ENCODE results near the gene MAPKAPK2. TPM values are rescaled to one million over a fixed set of nuclear protein-coding genes. Genes with fewer than 3 reads are reported as not detected.

Gene MAPKAPK2
- total RNA-seq, 1 donor from 2014 or later, result 98.8 TPM

DNA sequence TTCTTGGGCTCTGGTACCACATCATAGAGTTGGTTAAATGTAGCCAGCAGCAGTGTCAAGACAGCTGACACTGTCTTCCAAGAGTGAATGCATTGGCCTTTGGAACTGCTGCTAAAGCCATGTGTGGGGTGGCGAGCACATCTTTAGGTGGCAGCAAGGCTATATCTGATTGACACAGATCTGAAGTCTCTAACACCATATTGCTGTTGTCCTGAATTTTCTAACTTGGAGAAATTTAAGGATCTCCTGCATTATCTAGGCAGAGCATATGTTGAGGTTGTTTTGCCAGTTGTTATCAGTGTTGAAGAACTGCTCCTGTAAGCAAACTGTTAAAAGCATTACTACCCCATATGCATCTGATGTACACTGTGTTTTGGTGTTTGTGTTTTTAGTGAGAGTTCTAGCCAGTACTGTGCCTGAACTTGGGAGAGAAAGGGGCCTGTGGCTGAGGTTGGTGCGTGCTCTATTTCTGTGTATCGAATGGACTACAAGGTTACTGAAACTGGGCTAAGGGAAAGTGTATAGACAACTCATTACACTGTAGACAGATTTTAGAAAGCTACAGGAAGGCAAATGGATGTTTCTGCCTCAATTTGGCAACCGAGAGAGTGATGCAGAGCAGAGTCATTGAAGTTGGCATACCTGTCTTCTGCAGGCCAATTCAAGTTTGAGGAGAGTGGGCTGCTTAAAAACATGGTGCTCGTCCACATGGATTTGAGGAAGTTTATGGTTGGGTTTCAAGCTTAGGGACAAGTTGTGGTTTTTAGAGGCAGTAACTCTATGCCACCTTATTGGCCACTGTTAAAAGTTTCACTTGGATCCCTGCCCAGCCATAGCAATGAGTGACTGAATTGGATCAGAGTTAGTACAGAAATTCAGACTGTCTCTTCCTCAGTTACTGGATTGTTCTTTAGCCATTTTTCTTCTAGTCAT is 32.5 kb upstream of the MAPKAPK2 start:
- no peak overlapping the region for H3K27ac Mint-ChIP-seq
- no peaks in the 10 kb centered on the region for H3K4me1 Mint-ChIP-seq (ENCODE audit: low read depth)
- no peaks in the 10 kb centered on the region for H3K9me3 Mint-ChIP-seq
- peaks cover 39% of the 10 kb centered on the region for H3K36me3 Mint-ChIP-seq (ENCODE audit: low read depth)
- H3K27me3 Mint-ChIP-seq (ENCODE audit: low read depth), result no peaks in the 10 kb centered on the region
- no peak for DNase-seq (ENCODE audit: low spot score)
- intact Hi-C loops (cut with micrococcal nuclease), result no loop called here
- H3K4me3 Mint-ChIP-seq (ENCODE audit: low read depth), result no peak overlapping the region

DNA sequence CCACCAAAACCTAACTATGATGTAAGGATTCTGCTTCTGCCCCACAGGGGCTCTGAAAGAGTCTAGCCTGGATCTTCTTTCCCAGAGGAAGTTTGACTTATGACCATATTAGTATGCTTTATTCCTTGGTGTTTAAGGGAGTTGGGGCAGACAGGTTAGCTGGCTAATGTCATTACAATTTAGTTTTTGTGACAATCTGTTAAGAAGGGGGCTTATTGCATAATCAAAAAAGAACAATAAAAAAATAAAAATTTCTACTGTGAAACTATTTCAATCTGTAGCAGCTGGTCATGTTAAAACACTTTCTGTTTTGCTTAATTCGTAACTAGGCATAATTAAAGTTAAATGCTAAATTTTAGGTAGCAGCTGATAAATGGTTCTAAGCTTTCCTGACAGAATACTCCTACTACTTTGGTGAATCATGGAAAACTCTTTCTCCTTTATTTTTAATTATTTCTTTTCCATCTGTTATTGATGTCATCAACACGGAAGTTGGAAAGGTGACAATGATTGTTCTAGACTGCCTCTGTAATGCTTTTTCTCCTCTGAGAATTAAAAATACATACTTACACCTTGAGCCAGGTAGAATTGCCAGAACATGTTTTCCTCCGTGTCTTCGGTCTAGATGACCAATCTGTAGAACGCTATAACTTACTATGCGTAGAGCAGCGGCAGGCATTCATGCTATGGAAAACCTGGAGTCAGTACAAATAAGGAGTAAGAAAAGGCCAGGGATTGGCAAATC is 30.8 kb upstream of the MAPKAPK2 start:
- Mint-ChIP-seq H3K27me3 (ENCODE audit: low read depth) (peaks cover 11% of the 10 kb centered on the region), H3K27ac (no peak overlapping the region), H3K36me3 (ENCODE audit: low read depth) (peaks cover 28% of the 10 kb centered on the region), H3K4me1 (ENCODE audit: low read depth) (peaks cover 10% of the 10 kb centered on the region), H3K4me3 (ENCODE audit: low read depth) (no peak overlapping the region), H3K9me3 (no peaks in the 10 kb centered on the region)
- DNase-seq (ENCODE audit: low spot score), result no peak
- intact Hi-C loops (cut with micrococcal nuclease), result no loop called here

DNA sequence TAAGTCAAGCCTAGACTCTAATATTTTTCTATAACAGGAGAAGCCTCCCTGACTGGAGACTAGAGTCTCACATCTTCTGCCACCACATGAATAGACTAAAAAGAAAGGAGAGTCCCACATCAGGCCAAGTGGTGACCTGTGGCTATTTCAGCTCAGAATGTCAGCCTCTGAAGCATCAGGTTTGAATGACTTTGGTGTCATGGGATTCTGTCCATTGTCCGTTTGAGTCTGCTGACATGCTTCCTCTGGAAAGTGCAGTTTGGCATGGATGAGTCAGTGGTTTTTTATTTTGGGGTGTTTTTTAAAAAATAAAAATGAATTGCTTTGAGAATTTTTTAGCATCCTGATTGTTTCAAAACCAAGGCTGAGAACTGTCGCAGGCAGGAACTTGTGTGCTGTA is 29.9 kb upstream of the MAPKAPK2 start:
- Mint-ChIP-seq H3K36me3 (ENCODE audit: low read depth) (peaks cover 20% of the 10 kb centered on the region), H3K27ac (no peak overlapping the region), H3K9me3 (no peaks in the 10 kb centered on the region), H3K4me3 (ENCODE audit: low read depth) (no peak overlapping the region), H3K27me3 (ENCODE audit: low read depth) (peaks cover 11% of the 10 kb centered on the region), H3K4me1 (ENCODE audit: low read depth) (peaks cover 10% of the 10 kb centered on the region)
- intact Hi-C loops (cut with micrococcal nuclease), result no loop called here
- DNase-seq (ENCODE audit: low spot score), result no peak

DNA sequence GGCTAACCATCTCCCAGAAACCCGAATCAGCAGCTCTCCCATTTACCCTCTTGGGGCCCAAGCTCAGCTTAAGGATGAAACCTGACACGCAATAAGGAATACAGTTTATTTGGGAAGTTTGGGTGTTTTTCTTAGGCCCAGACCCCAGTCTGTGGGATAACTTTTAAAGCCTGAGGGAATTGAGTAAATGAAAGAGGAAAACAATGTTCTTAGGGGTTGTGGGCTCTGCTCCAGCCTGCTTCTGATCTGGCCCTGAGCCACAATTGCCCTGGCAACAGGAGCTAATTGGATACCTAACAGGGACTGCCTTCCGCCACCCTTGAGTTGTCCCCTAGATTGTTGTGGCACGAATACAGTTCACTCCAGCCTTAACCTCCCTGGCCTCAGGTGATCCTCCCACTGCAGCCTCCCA is 29.2 kb upstream of the MAPKAPK2 start:
- intact Hi-C loops (cut with micrococcal nuclease), result no loop called here
- H3K4me3 Mint-ChIP-seq (ENCODE audit: low read depth), result no peak overlapping the region
- DNase-seq (ENCODE audit: low spot score), result no peak
- peaks cover 16% of the 10 kb centered on the region for H3K36me3 Mint-ChIP-seq (ENCODE audit: low read depth)
- peaks cover 11% of the 10 kb centered on the region for H3K27me3 Mint-ChIP-seq (ENCODE audit: low read depth)
- H3K27ac Mint-ChIP-seq, result no peak overlapping the region
- H3K9me3 Mint-ChIP-seq, result no peaks in the 10 kb centered on the region
- H3K4me1 Mint-ChIP-seq (ENCODE audit: low read depth), result peaks cover 10% of the 10 kb centered on the region

DNA sequence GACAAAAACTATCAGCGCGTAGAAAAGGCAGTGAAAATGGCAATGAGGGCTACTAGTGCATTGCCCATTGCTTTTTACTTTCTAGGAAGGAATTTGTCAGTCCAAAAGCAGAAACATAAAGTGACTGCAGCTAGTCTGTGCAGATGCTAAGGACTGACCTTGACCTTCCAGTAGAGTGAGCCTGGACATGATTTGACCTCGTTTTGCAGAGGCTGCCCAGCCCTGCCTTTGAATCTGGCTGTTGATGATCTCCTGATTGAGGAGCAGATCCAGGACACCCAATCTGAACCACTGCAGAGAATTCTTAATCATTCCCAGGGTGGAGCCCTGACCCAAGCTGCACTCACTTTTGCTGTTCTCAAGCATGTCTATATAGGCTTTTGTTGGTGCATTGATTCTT is 27.8 kb upstream of the MAPKAPK2 start:
- intact Hi-C loops (cut with micrococcal nuclease), result no loop called here
- no peak overlapping the region for H3K27ac Mint-ChIP-seq
- H3K4me3 Mint-ChIP-seq (ENCODE audit: low read depth), result no peak overlapping the region
- peaks cover 14% of the 10 kb centered on the region for H3K36me3 Mint-ChIP-seq (ENCODE audit: low read depth)
- DNase-seq (ENCODE audit: low spot score), result no peak
- H3K9me3 Mint-ChIP-seq, result no peaks in the 10 kb centered on the region
- peaks cover 11% of the 10 kb centered on the region for H3K27me3 Mint-ChIP-seq (ENCODE audit: low read depth)
- peaks cover 10% of the 10 kb centered on the region for H3K4me1 Mint-ChIP-seq (ENCODE audit: low read depth)

DNA sequence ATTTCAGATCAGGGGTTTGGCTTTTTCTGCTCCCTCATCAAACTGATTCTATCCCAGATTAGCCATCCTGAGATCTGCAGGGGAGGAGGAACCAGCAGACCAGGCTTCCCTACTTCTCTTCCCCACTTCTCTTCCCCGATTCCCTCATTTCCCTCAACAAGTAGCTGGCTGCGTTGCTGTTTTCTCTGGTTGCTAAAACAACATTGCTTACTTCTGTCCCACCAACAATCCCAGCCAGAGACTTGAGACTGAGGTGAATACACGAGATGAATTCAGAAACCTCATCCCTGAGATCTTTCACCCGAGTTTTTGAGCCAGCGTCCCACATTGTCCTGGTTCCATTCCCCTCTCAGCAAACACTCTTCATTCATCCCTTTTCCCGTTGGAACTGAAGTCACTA is 27.0 kb upstream of the MAPKAPK2 start:
- no peak overlapping the region for H3K4me3 Mint-ChIP-seq (ENCODE audit: low read depth)
- DNase-seq (ENCODE audit: low spot score), result no peak
- intact Hi-C loops (cut with micrococcal nuclease), result no loop called here
- H3K9me3 Mint-ChIP-seq, result no peaks in the 10 kb centered on the region
- H3K4me1 Mint-ChIP-seq (ENCODE audit: low read depth), result peaks cover 16% of the 10 kb centered on the region
- peaks cover 10% of the 10 kb centered on the region for H3K36me3 Mint-ChIP-seq (ENCODE audit: low read depth)
- H3K27ac Mint-ChIP-seq, result no peak overlapping the region
- H3K27me3 Mint-ChIP-seq (ENCODE audit: low read depth), result peaks cover 12% of the 10 kb centered on the region

DNA sequence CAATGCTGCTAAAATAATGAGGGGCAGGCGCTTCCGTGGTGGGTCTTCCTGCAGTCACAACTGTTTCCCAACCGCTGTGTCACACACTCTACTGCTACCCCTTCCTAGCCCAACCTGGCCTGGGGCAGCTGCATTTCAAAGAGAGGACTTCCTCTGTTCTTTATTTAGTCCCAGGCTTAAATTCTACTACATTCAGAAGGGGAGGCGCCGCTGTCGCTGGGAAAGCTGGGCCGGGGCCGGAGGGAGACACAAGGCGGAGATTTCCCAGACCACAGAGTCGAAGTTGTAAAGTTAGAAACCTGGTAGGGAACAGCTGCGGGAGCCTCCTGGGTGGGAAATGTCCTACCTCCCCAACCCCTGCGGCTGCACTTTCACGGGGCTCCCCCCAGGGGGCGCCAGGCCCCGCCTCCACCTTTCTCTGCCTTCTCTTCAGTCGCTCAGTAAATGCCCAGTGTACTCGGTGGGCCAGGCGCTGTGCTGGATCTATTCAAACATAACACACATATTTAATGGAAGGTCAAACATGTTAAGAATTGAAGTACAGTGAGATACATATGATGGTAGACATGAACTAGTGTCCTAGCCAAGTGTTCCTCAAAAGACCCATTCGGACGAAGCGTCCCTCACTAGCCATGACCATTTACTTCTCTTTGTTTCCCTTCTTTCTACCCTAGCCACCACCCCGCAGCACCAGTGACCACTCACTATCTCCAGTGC is 26.3 kb upstream of the MAPKAPK2 start:
- intact Hi-C loops (cut with micrococcal nuclease), result no loop called here
- H3K36me3 Mint-ChIP-seq (ENCODE audit: low read depth), result peaks cover 3% of the 10 kb centered on the region
- H3K27me3 Mint-ChIP-seq (ENCODE audit: low read depth), result peaks cover 18% of the 10 kb centered on the region
- DNase-seq (ENCODE audit: low spot score), result peak; percentile 48
- no peaks in the 10 kb centered on the region for H3K9me3 Mint-ChIP-seq
- H3K4me3 Mint-ChIP-seq (ENCODE audit: low read depth), result no peak overlapping the region
- peaks cover 22% of the 10 kb centered on the region for H3K4me1 Mint-ChIP-seq (ENCODE audit: low read depth)
- no peak overlapping the region for H3K27ac Mint-ChIP-seq

DNA sequence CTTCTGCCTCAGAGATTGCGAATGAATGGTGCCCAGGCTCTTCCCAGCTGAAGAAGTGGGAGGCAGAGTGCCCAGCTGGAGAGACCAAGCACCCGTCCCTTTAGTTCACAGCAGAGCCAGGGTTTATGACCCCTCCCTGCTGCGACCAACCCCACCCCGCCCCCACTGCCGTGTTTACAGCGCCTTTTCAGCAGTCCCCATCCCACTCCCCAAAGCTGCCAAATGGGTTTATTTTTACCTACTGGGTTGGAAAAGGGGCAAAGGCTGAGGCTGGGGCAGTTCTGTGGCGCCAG is 25.8 kb upstream of the MAPKAPK2 start:
- H3K27me3 Mint-ChIP-seq (ENCODE audit: low read depth), result peaks cover 21% of the 10 kb centered on the region
- peaks cover 22% of the 10 kb centered on the region for H3K4me1 Mint-ChIP-seq (ENCODE audit: low read depth)
- H3K27ac Mint-ChIP-seq, result no peak overlapping the region
- DNase-seq (ENCODE audit: low spot score), result no peak
- H3K9me3 Mint-ChIP-seq, result no peaks in the 10 kb centered on the region
- no peak overlapping the region for H3K4me3 Mint-ChIP-seq (ENCODE audit: low read depth)
- intact Hi-C loops (cut with micrococcal nuclease), result no loop called here
- H3K36me3 Mint-ChIP-seq (ENCODE audit: low read depth), result no peaks in the 10 kb centered on the region

DNA sequence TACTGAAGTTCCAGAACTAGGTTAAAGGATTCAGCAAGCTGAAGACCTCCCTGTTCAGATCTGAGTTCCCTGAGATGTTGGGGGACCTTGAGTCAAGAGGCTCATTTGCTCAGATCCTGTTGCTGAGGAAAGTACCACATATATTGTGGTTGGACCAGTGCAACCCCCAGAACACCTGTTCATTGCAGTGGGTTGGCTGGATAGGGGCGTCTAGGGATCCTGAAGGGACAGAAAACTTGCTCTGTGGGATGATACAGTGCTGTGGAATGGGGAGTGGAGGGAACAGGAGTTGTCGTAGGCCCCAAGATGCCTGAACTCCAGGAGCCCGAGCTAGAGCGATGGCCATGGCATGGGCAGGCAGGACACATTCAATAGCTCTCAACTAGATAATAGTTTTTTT is 24.6 kb upstream of the MAPKAPK2 start:
- Mint-ChIP-seq H3K36me3 (ENCODE audit: low read depth) (no peaks in the 10 kb centered on the region), H3K27me3 (ENCODE audit: low read depth) (peaks cover 23% of the 10 kb centered on the region), H3K4me3 (ENCODE audit: low read depth) (no peak overlapping the region), H3K9me3 (no peaks in the 10 kb centered on the region), H3K4me1 (ENCODE audit: low read depth) (peaks cover 23% of the 10 kb centered on the region), H3K27ac (no peak overlapping the region)
- DNase-seq (ENCODE audit: low spot score), result no peak
- intact Hi-C loops (cut with micrococcal nuclease), result loop anchor here (5.0 to 10.0 kb wide), 4 partner anchors 55 to 252 kb away; partner anchors contain the start of gene RASSF5

DNA sequence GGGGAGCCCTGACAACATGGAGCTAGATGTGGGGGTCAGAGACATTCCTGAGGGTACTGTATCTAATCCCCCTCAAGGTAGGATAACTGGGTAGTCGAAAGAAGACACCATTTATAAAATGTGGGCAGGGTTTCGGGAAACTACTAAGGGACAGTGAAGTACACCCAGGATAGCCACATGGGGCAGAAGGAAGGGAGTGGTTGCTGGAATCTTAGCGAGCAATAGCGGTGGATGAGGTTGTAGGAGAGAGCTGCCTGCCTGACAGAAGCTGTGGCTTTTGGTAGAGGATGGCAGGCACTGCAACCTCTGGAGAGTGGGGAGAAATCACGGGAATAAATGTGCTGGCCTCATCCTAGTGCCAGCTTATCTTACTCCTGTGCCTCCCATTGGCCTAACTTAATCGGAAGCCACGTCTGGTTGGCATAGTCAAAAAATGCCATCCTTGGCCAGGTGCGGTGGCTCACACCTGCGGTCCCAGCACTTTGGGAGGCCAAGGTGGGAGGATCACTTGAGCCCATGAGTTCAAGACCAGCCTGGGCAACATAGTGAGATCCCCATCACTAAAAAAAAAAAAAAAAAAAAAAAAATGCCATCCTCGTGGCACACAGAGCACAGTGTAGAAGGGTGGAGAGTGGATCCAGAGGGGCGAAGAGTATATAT is 23.4 kb upstream of the MAPKAPK2 start:
- Mint-ChIP-seq H3K4me1 (ENCODE audit: low read depth) (peaks cover 25% of the 10 kb centered on the region), H3K4me3 (ENCODE audit: low read depth) (no peak overlapping the region), H3K9me3 (no peaks in the 10 kb centered on the region), H3K27me3 (ENCODE audit: low read depth) (peaks cover 24% of the 10 kb centered on the region), H3K36me3 (ENCODE audit: low read depth) (no peaks in the 10 kb centered on the region), H3K27ac (no peak overlapping the region)
- intact Hi-C loops (cut with micrococcal nuclease), result loop anchor here (5.0 to 10.0 kb wide), 4 partner anchors 54 to 251 kb away; partner anchors contain the start of gene RASSF5
- no peak for DNase-seq (ENCODE audit: low spot score)

DNA sequence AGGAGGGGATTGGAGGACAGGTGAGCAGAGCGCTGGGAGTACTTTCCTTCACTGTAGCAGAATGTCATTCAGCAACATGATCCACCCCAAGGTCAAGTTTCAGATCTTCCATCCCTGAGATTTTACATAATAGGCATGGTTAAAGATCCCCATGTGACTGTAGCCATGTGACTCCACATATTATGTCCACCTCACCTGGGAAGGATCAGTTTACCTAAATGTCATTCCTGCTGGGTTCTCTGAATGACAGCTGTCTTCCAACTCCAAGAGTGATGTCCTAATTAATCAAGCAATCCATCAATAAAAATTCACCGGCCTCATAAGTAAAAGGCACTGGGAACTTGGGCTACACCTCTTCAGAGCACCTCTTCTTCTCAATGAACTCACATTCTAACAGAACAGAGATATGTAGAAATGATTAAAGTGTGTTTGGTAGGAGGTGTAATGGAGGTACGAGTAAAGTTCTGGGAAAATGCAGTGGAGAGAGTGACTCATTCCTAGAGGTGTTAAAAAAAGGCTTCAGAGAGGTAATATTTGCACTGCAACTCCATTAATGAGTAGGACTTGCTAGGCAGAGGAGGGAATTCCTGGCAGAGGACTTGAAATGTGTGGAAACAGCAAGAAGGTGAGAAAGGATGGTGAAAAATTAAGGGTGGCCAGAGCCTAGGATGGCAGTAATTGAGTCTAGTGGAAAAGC is 22.2 kb upstream of the MAPKAPK2 start:
- H3K27ac Mint-ChIP-seq, result no peak overlapping the region
- H3K4me1 Mint-ChIP-seq (ENCODE audit: low read depth), result peaks cover 27% of the 10 kb centered on the region
- no peaks in the 10 kb centered on the region for H3K9me3 Mint-ChIP-seq
- H3K27me3 Mint-ChIP-seq (ENCODE audit: low read depth), result peaks cover 24% of the 10 kb centered on the region
- H3K4me3 Mint-ChIP-seq (ENCODE audit: low read depth), result no peak overlapping the region
- intact Hi-C loops (cut with micrococcal nuclease), result loop anchor here (5.0 to 10.0 kb wide), 4 partner anchors 52 to 250 kb away; partner anchors contain the start of gene RASSF5
- H3K36me3 Mint-ChIP-seq (ENCODE audit: low read depth), result no peaks in the 10 kb centered on the region
- DNase-seq (ENCODE audit: low spot score), result no peak

DNA sequence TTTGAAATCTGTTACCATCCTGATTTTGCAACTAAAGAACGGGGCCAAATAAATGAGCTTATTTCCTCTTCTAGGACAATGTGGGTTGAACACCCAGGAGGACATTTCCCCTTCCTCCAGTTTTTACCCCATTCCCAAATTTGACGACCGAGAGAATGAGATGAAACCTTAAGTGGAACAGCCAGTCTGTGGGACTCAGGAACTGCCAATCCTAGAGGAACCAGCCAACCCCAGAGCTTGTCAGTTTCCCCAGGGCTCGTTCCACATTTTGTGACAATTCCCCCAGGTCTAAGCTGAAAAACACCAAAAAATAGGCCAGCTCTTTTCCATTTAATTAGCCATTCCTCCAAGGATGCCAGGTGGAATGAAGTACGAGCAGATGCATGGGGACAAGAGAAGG is 21.3 kb upstream of the MAPKAPK2 start:
- Mint-ChIP-seq H3K4me3 (ENCODE audit: low read depth) (no peak overlapping the region), H3K36me3 (ENCODE audit: low read depth) (no peaks in the 10 kb centered on the region), H3K4me1 (ENCODE audit: low read depth) (peaks cover 29% of the 10 kb centered on the region), H3K27me3 (ENCODE audit: low read depth) (peaks cover 19% of the 10 kb centered on the region), H3K9me3 (no peaks in the 10 kb centered on the region), H3K27ac (no peak overlapping the region)
- intact Hi-C loops (cut with micrococcal nuclease), result loop anchor here (5.0 to 10.0 kb wide), 4 partner anchors 51 to 249 kb away; partner anchors contain the start of gene RASSF5
- no peak for DNase-seq (ENCODE audit: low spot score)
